ENCODE data around the gene C5AR1. TPM values are rescaled to one million over a fixed set of nuclear protein-coding genes. Genes with fewer than 3 reads are reported as not detected.
A peak's percentile ranks its signal among the peaks of the same experiment; 100 is the strongest.

The C5AR1 gene
- total and polyA plus RNA-seq, 2 experiments from 2014 or later = 0.46 TPM; not detected in 1

DNA sequence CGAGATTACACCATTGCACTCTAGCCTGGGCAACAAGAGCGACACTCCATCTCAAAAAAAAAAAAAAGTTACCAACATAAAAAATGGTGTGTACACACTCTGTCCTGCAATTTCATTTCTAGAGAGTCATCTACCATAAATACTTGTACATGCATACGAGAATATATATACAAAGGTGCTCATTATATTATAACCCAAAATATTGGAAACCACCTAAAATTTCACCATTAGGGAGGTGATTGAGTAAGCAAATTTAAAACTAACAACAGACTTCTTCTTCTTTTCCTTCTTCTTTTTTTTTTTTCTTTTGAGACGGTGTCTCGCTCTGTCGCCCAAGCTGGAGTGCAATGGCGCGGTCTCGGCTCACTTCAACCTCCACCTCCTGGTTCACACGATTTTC lies 7.4 kb upstream of the C5AR1 start:
- in situ Hi-C loops (cut with MboI) = no loop called here

DNA sequence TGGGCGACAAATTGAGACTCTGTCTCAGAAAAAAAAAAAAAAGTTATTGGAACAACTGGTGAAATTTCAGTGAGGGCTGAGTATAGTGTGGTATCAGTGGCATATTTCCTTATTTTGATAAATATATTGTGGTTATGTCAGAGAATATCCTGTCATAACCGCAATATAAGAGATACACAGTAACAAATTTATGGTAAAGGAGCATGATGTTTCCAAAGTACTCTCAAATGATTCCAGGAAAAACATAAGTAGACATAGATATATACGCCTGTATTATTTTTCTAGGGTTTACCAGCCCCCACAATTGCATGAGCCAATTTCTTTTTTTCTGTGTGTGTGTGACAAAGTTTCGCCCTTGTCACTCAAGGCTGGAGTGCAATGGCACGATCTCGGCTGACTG lies 5.7 kb upstream of the C5AR1 start:
- Histone ChIP-seq H3F3A (ENCODE audit: insufficient read depth) (no peaks in the 10 kb centered on the region), H4K20me1 (ENCODE audit: insufficient read depth) (no peaks in the 10 kb centered on the region), H3K36me3 (ENCODE audit: low read depth) (no peaks in the 10 kb centered on the region), H3K79me2 (ENCODE audit: insufficient read depth) (no peaks in the 10 kb centered on the region), H3K4me2 (ENCODE audit: unreplicated experiment) (no peak overlapping the region), H2AFZ (no peak overlapping the region), H3K4me1 (ENCODE audit: insufficient read depth) (peaks cover 12% of the 10 kb centered on the region), H3K9ac (no peak overlapping the region), H3K27ac (no peak overlapping the region), H3K4me3 (no peak overlapping the region), H3K27me3 (replicated peaks; ENCODE audit: insufficient read depth) (no peaks in the 10 kb centered on the region), H3K9me3 (ENCODE audit: low read depth) (no peaks in the 10 kb centered on the region), H3K9me2 (ENCODE audit: insufficient read depth) (no peaks in the 10 kb centered on the region)
- in situ Hi-C loops (cut with MboI) = no loop called here
- WGBS, 2 experiments (ENCODE audit: low coverage in 1 of 2, low lambda C conversion rate in 2 of 2, missing lambda C conversion rate in 2 of 2) = 90 to 94% methylated on average over 6 of the region's 6 CpGs
- TF ChIP-seq EZH2phosphoT487 (IDR thresholded peaks at IDR 0.05; ENCODE audit: insufficient read depth, low read depth) = no peak
- no peak for TF ChIP-seq EZH2 (IDR thresholded peaks at IDR 0.05; ENCODE audit: insufficient read depth, poor library complexity, severe bottlenecking)
- no peak for DNase-seq

More for the DNA sequence above, 7.4 kb upstream of the C5AR1 start:
- 89 to 95% methylated on average over 10 of the region's 10 CpGs for whole genome bisulfite sequencing, 2 experiments (ENCODE audit: low coverage in 1 of 2, low lambda C conversion rate in 2 of 2, missing lambda C conversion rate in 2 of 2)
- DNase-seq = no peak
- H3K9ac ChIP-seq = no peak overlapping the region
- no peaks in the 10 kb centered on the region for H3K27me3 ChIP-seq (replicated peaks; ENCODE audit: insufficient read depth)
- H3K27ac ChIP-seq = no peak overlapping the region
- no peaks in the 10 kb centered on the region for H3K79me2 ChIP-seq (ENCODE audit: insufficient read depth)
- no peaks in the 10 kb centered on the region for H3K9me2 ChIP-seq (ENCODE audit: insufficient read depth)
- H3K9me3 ChIP-seq (ENCODE audit: low read depth) = no peaks in the 10 kb centered on the region
- peaks cover 6% of the 10 kb centered on the region for H3K4me1 ChIP-seq (ENCODE audit: insufficient read depth)
- no peak overlapping the region for H2AFZ ChIP-seq
- H3K4me3 ChIP-seq = no peak overlapping the region
- no peak overlapping the region for H3K4me2 ChIP-seq (ENCODE audit: unreplicated experiment)
- no peak for TF ChIP-seq EZH2phosphoT487 (IDR thresholded peaks at IDR 0.05; ENCODE audit: insufficient read depth, low read depth)
- TF ChIP-seq EZH2 (IDR thresholded peaks at IDR 0.05; ENCODE audit: insufficient read depth, poor library complexity, severe bottlenecking) = no peak
- no peaks in the 10 kb centered on the region for H3F3A ChIP-seq (ENCODE audit: insufficient read depth)
- H3K36me3 ChIP-seq (ENCODE audit: low read depth) = no peaks in the 10 kb centered on the region
- no peaks in the 10 kb centered on the region for H4K20me1 ChIP-seq (ENCODE audit: insufficient read depth)

DNA sequence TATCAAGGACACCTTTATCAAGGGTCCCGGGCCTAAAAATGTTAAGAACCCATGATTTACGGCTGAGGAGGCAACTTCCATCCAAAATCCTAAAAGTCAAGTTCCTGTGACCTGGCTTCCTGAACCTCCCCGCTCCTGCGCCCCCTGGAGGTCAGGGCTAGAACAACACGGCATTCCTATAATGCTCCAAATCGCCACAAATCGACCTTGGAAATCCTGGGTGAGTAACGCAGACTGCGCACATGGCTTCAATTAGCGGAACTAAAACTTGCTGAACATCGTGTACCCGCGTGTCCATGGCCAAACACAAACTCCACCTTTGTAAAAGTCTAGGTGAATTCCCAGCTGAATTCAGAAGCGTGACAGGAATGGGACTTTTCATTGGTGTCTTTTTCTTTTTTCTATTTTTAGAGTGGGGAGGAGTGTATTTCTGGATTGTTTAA lies 4.3 kb upstream of the C5AR1 start:
- Histone ChIP-seq H3K36me3 (ENCODE audit: low read depth) (no peaks in the 10 kb centered on the region), H3K4me3 (peak overlapping the region; percentile 68), H3K27ac (peak overlapping the region; percentile 47; the same call in 1 of the 2 replicates), H3F3A (ENCODE audit: insufficient read depth) (no peaks in the 10 kb centered on the region), H3K9me3 (ENCODE audit: low read depth) (no peaks in the 10 kb centered on the region), H3K9me2 (ENCODE audit: insufficient read depth) (no peaks in the 10 kb centered on the region), H2AFZ (peak overlapping the region; percentile 65), H3K79me2 (ENCODE audit: insufficient read depth) (no peaks in the 10 kb centered on the region), H3K27me3 (replicated peaks; ENCODE audit: insufficient read depth) (no peaks in the 10 kb centered on the region), H3K9ac (peak overlapping the region; percentile 41; the same call in 1 of the 2 replicates), H3K4me2 (ENCODE audit: unreplicated experiment) (peak overlapping the region; percentile 95), H4K20me1 (ENCODE audit: insufficient read depth) (no peaks in the 10 kb centered on the region), H3K4me1 (ENCODE audit: insufficient read depth) (peaks cover 16% of the 10 kb centered on the region)
- in situ Hi-C loops (cut with MboI) = no loop called here
- no peak for TF ChIP-seq EZH2phosphoT487 (IDR thresholded peaks at IDR 0.05; ENCODE audit: insufficient read depth, low read depth)
- WGBS, 2 experiments (ENCODE audit: low coverage in 1 of 2, low lambda C conversion rate in 2 of 2, missing lambda C conversion rate in 2 of 2) = 1% methylated on average over 14 of the region's 14 CpGs
- peak; percentile 95 for DNase-seq

DNA sequence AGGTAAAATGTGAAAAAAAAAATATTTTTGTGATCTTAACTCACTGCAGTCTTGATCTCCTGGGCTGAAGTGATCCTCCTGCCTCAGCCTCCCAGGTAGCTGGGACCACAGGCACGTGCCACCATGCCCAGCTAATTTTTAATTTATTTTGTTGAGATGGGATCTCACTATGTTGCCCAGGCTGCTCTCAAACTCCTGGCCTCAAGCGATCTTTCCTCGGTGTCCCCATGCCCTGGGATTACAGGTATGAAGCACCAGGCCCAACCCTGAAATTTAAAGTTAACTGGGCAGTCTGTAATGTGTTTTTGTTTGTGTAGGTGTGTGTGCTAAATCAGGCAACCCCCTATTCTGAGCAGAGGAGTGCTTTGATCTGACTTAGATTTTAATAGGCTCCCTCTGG lies 3.4 kb upstream of the C5AR1 start:
- Histone ChIP-seq H3K36me3 (ENCODE audit: low read depth) (no peaks in the 10 kb centered on the region), H3K9me3 (ENCODE audit: low read depth) (no peaks in the 10 kb centered on the region), H2AFZ (no peak overlapping the region), H3K9me2 (ENCODE audit: insufficient read depth) (no peaks in the 10 kb centered on the region), H3K4me1 (ENCODE audit: insufficient read depth) (peaks cover 16% of the 10 kb centered on the region), H3K27ac (no peak overlapping the region), H3K27me3 (replicated peaks; ENCODE audit: insufficient read depth) (no peaks in the 10 kb centered on the region), H3K79me2 (ENCODE audit: insufficient read depth) (no peaks in the 10 kb centered on the region), H3K9ac (no peak overlapping the region), H4K20me1 (ENCODE audit: insufficient read depth) (no peaks in the 10 kb centered on the region), H3K4me2 (ENCODE audit: unreplicated experiment) (no peak overlapping the region), H3F3A (ENCODE audit: insufficient read depth) (no peaks in the 10 kb centered on the region), H3K4me3 (no peak overlapping the region)
- WGBS, 2 experiments (ENCODE audit: low coverage in 1 of 2, low lambda C conversion rate in 2 of 2, missing lambda C conversion rate in 2 of 2) = 66 to 71% methylated on average over 3 of the region's 3 CpGs
- DNase-seq = no peak
- TF ChIP-seq EZH2 (IDR thresholded peaks at IDR 0.05; ENCODE audit: insufficient read depth, poor library complexity, severe bottlenecking) (no peak), EZH2phosphoT487 (IDR thresholded peaks at IDR 0.05; ENCODE audit: insufficient read depth, low read depth) (no peak)
- in situ Hi-C loops (cut with MboI) = no loop called here

DNA sequence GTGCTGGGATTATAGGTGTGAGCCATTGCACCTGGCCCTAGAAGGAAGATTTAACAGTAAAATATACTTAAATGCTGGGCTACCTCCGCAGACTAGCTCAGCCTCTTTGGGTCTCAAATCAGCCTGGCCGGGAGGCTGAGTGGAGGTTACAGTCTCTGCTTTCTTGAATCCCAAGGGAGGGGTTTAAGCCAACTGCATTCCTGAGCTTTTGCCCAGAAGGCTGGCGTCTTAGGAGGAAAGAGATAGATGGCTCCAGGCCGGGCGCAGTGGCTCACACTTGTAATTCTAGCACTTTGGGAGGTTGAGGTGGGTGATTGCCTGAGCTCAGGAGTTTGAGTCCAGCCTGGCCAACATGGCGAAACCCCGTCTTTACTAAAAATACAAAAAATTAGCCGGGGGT lies 623 bp upstream of the C5AR1 start:
- no peak overlapping the region for H3K9ac ChIP-seq
- no peaks in the 10 kb centered on the region for H3K9me2 ChIP-seq (ENCODE audit: insufficient read depth)
- H3K27me3 ChIP-seq (replicated peaks; ENCODE audit: insufficient read depth) = no peaks in the 10 kb centered on the region
- no peak for TF ChIP-seq EZH2phosphoT487 (IDR thresholded peaks at IDR 0.05; ENCODE audit: insufficient read depth, low read depth)
- no peak for TF ChIP-seq EZH2 (IDR thresholded peaks at IDR 0.05; ENCODE audit: insufficient read depth, poor library complexity, severe bottlenecking)
- no peak overlapping the region for H3K27ac ChIP-seq
- H3K9me3 ChIP-seq (ENCODE audit: low read depth) = no peaks in the 10 kb centered on the region
- WGBS, 2 experiments (ENCODE audit: low coverage in 1 of 2, low lambda C conversion rate in 2 of 2, missing lambda C conversion rate in 2 of 2) = 28 to 33% methylated on average over 8 of the region's 8 CpGs
- no peaks in the 10 kb centered on the region for H3K79me2 ChIP-seq (ENCODE audit: insufficient read depth)
- in situ Hi-C loops (cut with MboI) = no loop called here
- peaks cover 16% of the 10 kb centered on the region for H3K4me1 ChIP-seq (ENCODE audit: insufficient read depth)
- H3K36me3 ChIP-seq (ENCODE audit: low read depth) = no peaks in the 10 kb centered on the region
- H2AFZ ChIP-seq = no peak overlapping the region
- no peak overlapping the region for H3K4me3 ChIP-seq
- no peaks in the 10 kb centered on the region for H3F3A ChIP-seq (ENCODE audit: insufficient read depth)
- H4K20me1 ChIP-seq (ENCODE audit: insufficient read depth) = no peaks in the 10 kb centered on the region
- peak; percentile 64 for DNase-seq
- peak overlapping the region; percentile 46 for H3K4me2 ChIP-seq (ENCODE audit: unreplicated experiment)
